Heart left ventricle (tissue), 16 donors: ENCODE data around the gene COL26A1. TPM values are rescaled to one million over a fixed set of nuclear protein-coding genes. Genes with fewer than 3 reads are reported as not detected.

Source experiments
- ATAC-seq, 4 donors: fragments of 200-7000 bp; cut with Tn5 transposase; one replicate each; pipeline ENCODE4 v1.9.1; 2020 to 2022; ENCODE audit warnings: moderate library complexity in 4 of 4, mild to moderate bottlenecking in 3 of 4, moderate number of reproducible peaks in 1 of 4
- DNase-seq, 5 donors: peaks; one replicate each; pipeline ENCODE4 v3.0.0-alpha.2; 2020
- H3K27ac ChIP-seq, 12 donors: fragments of 200-600 bp; sonication (generic) in 4 of 12; one replicate each; pipeline versions ENCODE4 v1.5.0 to v1.8.0; 2016 to 2022; ENCODE audit warnings: mild to moderate bottlenecking in 2 of 12
- H3K27me3 ChIP-seq, 9 donors: fragments of 200-600 bp; sonication (generic) in 2 of 9; one replicate each; pipeline versions ENCODE4 v1.5.1 to v1.8.0; 2016 to 2022; ENCODE audit warnings: mild to moderate bottlenecking in 3 of 9
- H3K36me3 ChIP-seq, 9 donors: fragments of 200-600 bp; sonication (generic) in 2 of 9; one replicate each; pipeline versions ENCODE4 v1.5.0 to v1.8.0; 2018 to 2022; ENCODE audit warnings: mild to moderate bottlenecking in 2 of 9
- H3K4me1 ChIP-seq, 12 donors: fragments of 200-600 bp; sonication (generic) in 4 of 12; one replicate each; pipeline versions ENCODE4 v1.5.0 to v1.8.0; 2016 to 2022; ENCODE audit warnings: mild to moderate bottlenecking in 3 of 12
- H3K4me3 ChIP-seq, 12 donors: fragments of 200-600 bp; sonication (generic) in 4 of 12; one replicate each; pipeline versions ENCODE4 v1.5.0 to v1.8.0; 2017 to 2022; ENCODE audit warnings: mild to moderate bottlenecking in 9 of 12, moderate library complexity in 4 of 12
- H3K9me3 ChIP-seq, 12 donors: fragments of 200-600 bp; sonication (generic) in 4 of 12; one replicate each; pipeline versions ENCODE4 v1.5.0 to v1.8.0; 2016 to 2022; ENCODE audit warnings: mild to moderate bottlenecking in 1 of 12
- POLR2A ChIP-seq, 2 donors: fragments of 450-650 bp; IDR thresholded peaks; one replicate each; pipeline ENCODE4 v1.6.1; 2017; ENCODE audit warnings: antibody characterized with exemption in 2 of 2, mild to moderate bottlenecking in 2 of 2, moderate library complexity in 2 of 2
- WGBS, 4 donors: extraction: QIAGEN DNeasy Blood & Tissue Kit in 2 of 4; methylation state at CpG; one replicate each; pipeline versions ENCODE4 v1.1.5 to v1.1.7; 2013 to 2018; 5-methylcytosine and 5-hydroxymethylcytosine counted together
- intact Hi-C, 10 donors: fragments of 100-400 bp; cut with DNase I; formaldehyde crosslinking; loops; one replicate each; pipeline versions ENCODE4 v1.11.1 to v1.14.2; 2022
- polyA plus RNA-seq, 2 donors: library from polyadenylated mRNA; stranded (reverse); fragments of 200-250 nt; gene quantifications; one replicate each; pipeline ENCODE4 v1.2.3, GENCODE V29; 2013
- total RNA-seq, 9 donors: library from RNA; depleted of rRNA in 2 of 9; stranded (reverse); fragments of >200 nt in 2 of 9; fragmentation: NEBNext Ultra II Directional in 3 of 9; extraction: Animal tissue kit (Norgen Biotek cat#: 25700) in 3 of 9; gene quantifications; one replicate each; pipeline versions ENCODE4 v1.1.0 to v1.2.4, GENCODE V29; 2016 to 2023
- TF ChIP-seq, protein P1 (sequence below), 12 donors: fragments of 200-600 bp; sonication (generic) in 4 of 12; IDR thresholded peaks; one replicate each; pipeline versions ENCODE4 v1.5.0 to v1.8.0; 2018 to 2022; ENCODE audit warnings: antibody characterized with exemption in 12 of 12, mild to moderate bottlenecking in 5 of 12
- donor health status: ischemic (EF 13 %, LVEDD 7.1; RV severe dilation, severe dysfunction).
- donor health status: healthy with polysubstance abuse.
- donor health status: DM: no; HTN: yes; CAD: no.
- donor health status: DM: no; HTN: no; CAD: no.
- donor health status: ischemic (EF 25% LVEDD 6.9; RV normal size, moderate dysfunction).
- donor health status: ischemic (EF 25% LVEDD 5.7; RV mildly dilated, moderate dysfunction).
- donor health status: healthy.
- donor health status: DM: yes; HTN: yes; CAD: no.
- donor health status: ischemic (EF 35%, LVEDD 5.7; RV mildly dilated, moderate dysfunction).
- donor health status: nonischemic (EF 11% LVEDD 7.7; RV severe dilation, severe dysfunction).
- donor health status: DM: yes; HTN: yes; CAD: no.
- donor health status: PGD.
- donor health status: ischemic (EF 29% LVEDD 5.4; RV normal size, mild dysfunction).
- donor health status: nonischemic (EF 23%, LVEDD 6.1; RV moderate dilation, normal function).

Gene COL26A1
- total and polyA plus RNA-seq, 11 donors: 0.08 to 2.1 TPM; not detected in 9

DNA sequence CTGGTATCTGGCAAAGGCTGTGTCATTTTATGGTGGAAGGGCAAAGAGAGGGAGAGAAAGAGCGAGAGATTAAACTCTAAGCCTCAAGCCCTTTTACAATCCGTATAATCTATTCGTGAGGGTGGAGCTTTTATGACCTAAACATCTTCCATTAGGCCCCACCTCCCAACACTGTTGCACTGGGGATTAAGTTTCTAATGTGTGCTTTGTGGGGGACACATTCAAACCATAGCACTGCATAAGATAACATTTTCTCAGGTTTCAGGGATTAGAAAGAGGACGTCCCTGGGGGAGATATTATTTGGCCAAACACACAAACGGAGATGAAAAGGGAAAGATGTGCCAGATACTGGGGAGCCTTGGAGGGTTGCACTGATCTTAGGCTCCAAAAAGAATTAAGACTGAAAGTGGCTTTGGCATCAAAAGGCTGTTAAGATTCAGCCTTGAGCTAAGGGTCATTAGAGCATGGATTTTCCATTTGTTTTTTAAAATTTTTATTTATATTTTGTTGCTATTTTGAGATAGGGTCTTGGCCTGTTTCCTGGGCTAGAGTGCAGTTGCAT lies 19.0 kb downstream of the COL26A1 start:
- 68 to 80% (median 72%) methylated on average over 5 of the region's 5 CpGs for WGBS, 4 donors
- intact Hi-C loops: no loop called here
- Histone ChIP-seq H3K27me3 (peaks cover 0 to 4% (median 0%) of the 10 kb centered on the region in 9 donors), H3K36me3 (no peaks in the 10 kb centered on the region), H3K4me3 (no peak overlapping the region), H3K9me3 (peaks cover 0 to 11% (median 0%) of the 10 kb centered on the region in 12 donors), H3K4me1 (peaks cover 0 to 5% (median 0%) of the 10 kb centered on the region in 12 donors), H3K27ac (no peak overlapping the region)
- TF ChIP-seq, protein P1, sequence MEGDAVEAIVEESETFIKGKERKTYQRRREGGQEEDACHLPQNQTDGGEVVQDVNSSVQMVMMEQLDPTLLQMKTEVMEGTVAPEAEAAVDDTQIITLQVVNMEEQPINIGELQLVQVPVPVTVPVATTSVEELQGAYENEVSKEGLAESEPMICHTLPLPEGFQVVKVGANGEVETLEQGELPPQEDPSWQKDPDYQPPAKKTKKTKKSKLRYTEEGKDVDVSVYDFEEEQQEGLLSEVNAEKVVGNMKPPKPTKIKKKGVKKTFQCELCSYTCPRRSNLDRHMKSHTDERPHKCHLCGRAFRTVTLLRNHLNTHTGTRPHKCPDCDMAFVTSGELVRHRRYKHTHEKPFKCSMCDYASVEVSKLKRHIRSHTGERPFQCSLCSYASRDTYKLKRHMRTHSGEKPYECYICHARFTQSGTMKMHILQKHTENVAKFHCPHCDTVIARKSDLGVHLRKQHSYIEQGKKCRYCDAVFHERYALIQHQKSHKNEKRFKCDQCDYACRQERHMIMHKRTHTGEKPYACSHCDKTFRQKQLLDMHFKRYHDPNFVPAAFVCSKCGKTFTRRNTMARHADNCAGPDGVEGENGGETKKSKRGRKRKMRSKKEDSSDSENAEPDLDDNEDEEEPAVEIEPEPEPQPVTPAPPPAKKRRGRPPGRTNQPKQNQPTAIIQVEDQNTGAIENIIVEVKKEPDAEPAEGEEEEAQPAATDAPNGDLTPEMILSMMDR (IDR thresholded peaks at IDR 0.05): no peak
- no peak for TF ChIP-seq POLR2A (IDR thresholded peaks at IDR 0.05)
- no peak for DNase-seq
- no peak for ATAC-seq

GRCh38 chr7:101382937-101383336 lies 20.3 kb downstream of the COL26A1 start:
- TF ChIP-seq POLR2A (IDR thresholded peaks at IDR 0.05): no peak
- TF ChIP-seq, protein P1 (IDR thresholded peaks at IDR 0.05): no peak
- H3K27me3 ChIP-seq: peaks cover 0 to 9% (median 0%) of the 10 kb centered on the region in 9 donors
- WGBS, 4 donors: 77 to 84% (median 82%) methylated on average over 2 of the region's 2 CpGs

DNA sequence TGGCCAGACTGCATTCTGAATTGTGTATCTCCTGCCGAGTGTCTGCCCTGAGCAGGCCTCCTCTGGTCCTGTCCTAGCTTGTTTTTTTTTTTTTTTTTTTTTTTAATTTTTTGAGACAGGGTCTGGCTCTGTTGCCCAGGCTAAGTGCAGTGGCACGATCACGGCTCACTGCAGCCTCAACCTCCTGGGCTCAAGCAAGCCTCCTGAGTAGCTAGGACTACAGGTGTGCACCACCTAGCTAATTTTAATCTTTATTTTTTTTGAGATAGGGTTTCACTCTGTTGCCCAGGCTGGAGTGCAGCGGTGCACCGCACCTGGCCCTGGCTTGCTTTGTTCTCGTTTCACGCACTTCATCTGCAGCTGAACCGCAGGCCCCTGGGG lies 23.5 kb downstream of the COL26A1 start:
- ATAC-seq (no peak), DNase-seq (no peak)
- peaks cover 0 to 32% (median 12%) of the 10 kb centered on the region in 9 donors for H3K27me3 ChIP-seq
- TF ChIP-seq, protein P1 (IDR thresholded peaks at IDR 0.05): no peak
- TF ChIP-seq POLR2A (IDR thresholded peaks at IDR 0.05): no peak
- peaks cover 0 to 15% (median 0%) of the 10 kb centered on the region in 12 donors for H3K4me1 ChIP-seq
- H3K27ac ChIP-seq: no peak overlapping the region
- intact Hi-C loops: no loop called here
- H3K36me3 ChIP-seq: no peaks in the 10 kb centered on the region
- no peak overlapping the region for H3K4me3 ChIP-seq
- peaks cover 0 to 11% (median 0%) of the 10 kb centered on the region in 12 donors for H3K9me3 ChIP-seq
- WGBS, 4 donors: 86 to 90% (median 88%) methylated on average over 5 to 8 of the region's 8 CpGs

More at GRCh38 chr7:101382937-101383336, 20.3 kb downstream of the COL26A1 start:
- Histone ChIP-seq H3K4me1 (peaks cover 0 to 6% (median 0%) of the 10 kb centered on the region in 12 donors), H3K4me3 (no peak overlapping the region), H3K27ac (no peak overlapping the region), H3K9me3 (peaks cover 0 to 11% (median 0%) of the 10 kb centered on the region in 12 donors), H3K36me3 (no peaks in the 10 kb centered on the region)
- intact Hi-C loops: no loop called here
- ATAC-seq (no peak), DNase-seq (no peak)

- peaks cover 0 to 35% (median 12%) of the 10 kb centered on the region in 9 donors for H3K27me3 ChIP-seq
These were observed 24.0 kb downstream of the COL26A1 start for GRCh38 chr7:101386558-101387231.

More at GRCh38 chr7:101386558-101387231, 24.0 kb downstream of the COL26A1 start:
- H3K4me3 ChIP-seq: no peak overlapping the region
- DNase-seq (peak in 2 of 5 donors; percentile 19 to 33), ATAC-seq (no peak)
- 25 to 34% (median 25%) methylated on average over 20 to 21 of the region's 21 CpGs for WGBS, 4 donors
- peaks cover 0 to 6% (median 0%) of the 10 kb centered on the region in 12 donors for H3K9me3 ChIP-seq
- no peak overlapping the region for H3K27ac ChIP-seq
- H3K36me3 ChIP-seq: no peaks in the 10 kb centered on the region
- peaks cover 0 to 18% (median 0%) of the 10 kb centered on the region in 12 donors for H3K4me1 ChIP-seq
- TF ChIP-seq, protein P1 (IDR thresholded peaks at IDR 0.05): no peak
- no peak for TF ChIP-seq POLR2A (IDR thresholded peaks at IDR 0.05)
- intact Hi-C loops: no loop called here
